Esophagus squamous epithelium (tissue), 5 donors: Measurements from ENCODE around the gene BCL2. TPM values are rescaled to one million over a fixed set of nuclear protein-coding genes. Genes with fewer than 3 reads are reported as not detected.

Experiments used
- DNase-seq: peaks from one replicate; lab custom pipeline; 2025; lab: John Stamatoyannopoulos, UW
- H3K27ac ChIP-seq, 4 donors: fragments of 200-600 bp; sonication (generic); one replicate each; pipeline ENCODE4 v1.5.1; 2016 to 2019; ENCODE audit warnings: mild to moderate bottlenecking in 1 of 4
- H3K27me3 ChIP-seq, 4 donors: fragments of 200-600 bp; sonication (generic); 1 replicate in 3 of 4; 2 replicates in 1 of 4; pipeline versions ENCODE4 v1.5.1 to v1.6.0; 2017 to 2021; ENCODE audit warnings: antibody characterized with exemption in 1 of 4
- H3K36me3 ChIP-seq, 3 donors: fragments of 200-600 bp; sonication (generic); one replicate each; pipeline ENCODE4 v1.5.1; 2016 to 2019
- H3K4me1 ChIP-seq, 3 donors: fragments of 200-600 bp; sonication (generic); one replicate each; pipeline ENCODE4 v1.5.1; 2017 to 2019
- H3K4me3 ChIP-seq, 4 donors: fragments of 200-600 bp; sonication (generic); 1 replicate in 3 of 4; 2 replicates in 1 of 4; pipeline ENCODE4 v1.5.1; 2016 to 2019; ENCODE audit warnings: mild to moderate bottlenecking in 2 of 4, moderate library complexity in 1 of 4
- H3K9me3 ChIP-seq, 3 donors: fragments of 200-600 bp; sonication (generic); one replicate each; pipeline ENCODE4 v1.5.1; 2016 to 2019
- CTCF ChIP-seq, 6 experiments: fragments of 450-650 bp in 4 of 6; fragments of 200-600 bp in 2 of 6; sonication (generic) in 2 of 6; IDR thresholded peaks; one replicate each; pipeline ENCODE4 v1.5.1; 2016 to 2019; ENCODE audit warnings: antibody characterized with exemption in 6 of 6, mild to moderate bottlenecking in 4 of 6, moderate library complexity in 4 of 6
- POLR2A ChIP-seq, 4 donors: fragments of 450-650 bp; IDR thresholded peaks; one replicate each; pipeline ENCODE4 v1.6.1; 2017; ENCODE audit warnings: antibody characterized with exemption in 4 of 4, mild to moderate bottlenecking in 4 of 4, moderate library complexity in 3 of 4
- WGBS, 2 donors: methylation state at CpG; one replicate each; pipeline ENCODE4 v1.1.5; 2018; 5-methylcytosine and 5-hydroxymethylcytosine counted together
- intact Hi-C: fragments of 100-400 bp; cut with DNase I; formaldehyde crosslinking; loops from one replicate; pipeline ENCODE4 v1.15.0; 2022
- total RNA-seq, 4 donors: library from RNA; depleted of rRNA; stranded (reverse); fragments of >200 nt; gene quantifications; one replicate each; pipeline ENCODE4 v1.1.0, GENCODE V29; 2016
- donor health status: DM: yes; HTN: yes; CAD: no.

Gene BCL2
- total RNA-seq, 4 donors from 2014 or later = 3.1 to 17.4 (median 4.2) TPM

GRCh38 chr18:63342206-63342605, 22.6 kb upstream of the BCL2 start:
- 49 to 54% methylated on average over 5 of the region's 5 CpGs for WGBS, 2 donors
- TF ChIP-seq CTCF (IDR thresholded peaks at IDR 0.05) = peak in 4 of 6 experiments; percentile 24 to 45 (median 38)
- no peak for TF ChIP-seq POLR2A (IDR thresholded peaks at IDR 0.05)
- peaks cover 0 to 90% (median 17%) of the 10 kb centered on the region in 3 donors for H3K36me3 ChIP-seq

GRCh38 chr18:63339920-63340484, 20.4 kb upstream of the BCL2 start:
- peaks cover 0 to 23% (median under 1%) of the 10 kb centered on the region in 3 donors for H3K4me1 ChIP-seq
- DNase-seq = no peak
- H3K27me3 ChIP-seq = no peaks in the 10 kb centered on the region
- WGBS, 2 donors = 24 to 31% methylated on average over 4 of the region's 4 CpGs
- no peaks in the 10 kb centered on the region for H3K9me3 ChIP-seq
- H3K4me3 ChIP-seq = no peak overlapping the region
- H3K27ac ChIP-seq = peak overlapping the region in 1 of 4 donors; percentile 34
- intact Hi-C loops = no loop called here
- TF ChIP-seq POLR2A (IDR thresholded peaks at IDR 0.05) (no peak), CTCF (IDR thresholded peaks at IDR 0.05) (peak in 4 of 6 experiments; percentile 30 to 39 (median 38))
- peaks cover 0 to 96% (median 21%) of the 10 kb centered on the region in 3 donors for H3K36me3 ChIP-seq

More at GRCh38 chr18:63342206-63342605, 22.6 kb upstream of the BCL2 start:
- Histone ChIP-seq H3K4me3 (no peak overlapping the region), H3K9me3 (no peaks in the 10 kb centered on the region), H3K27me3 (no peaks in the 10 kb centered on the region), H3K27ac (no peak overlapping the region), H3K4me1 (peaks cover 9 to 32% (median 18%) of the 10 kb centered on the region in 3 donors)
- intact Hi-C loops = no loop called here
- DNase-seq = no peak

- intact Hi-C loops = no loop called here
Measured at GRCh38 chr18:63336366-63337099, 17.0 kb upstream of the BCL2 start.

GRCh38 chr18:63331105-63331504, 11.5 kb upstream of the BCL2 start:
- TF ChIP-seq CTCF (IDR thresholded peaks at IDR 0.05) = no peak
- TF ChIP-seq POLR2A (IDR thresholded peaks at IDR 0.05) = no peak
- Histone ChIP-seq H3K9me3 (no peaks in the 10 kb centered on the region), H3K27ac (no peak overlapping the region), H3K4me3 (no peak overlapping the region), H3K36me3 (peaks cover 0 to 69% (median 27%) of the 10 kb centered on the region in 3 donors), H3K4me1 (peaks cover 0 to 4% (median 0%) of the 10 kb centered on the region in 3 donors), H3K27me3 (no peaks in the 10 kb centered on the region)
- intact Hi-C loops = no loop called here
- DNase-seq = no peak
- WGBS, 2 donors = 85 to 92% methylated on average over 4 of the region's 4 CpGs

More at GRCh38 chr18:63336366-63337099, 17.0 kb upstream of the BCL2 start:
- Histone ChIP-seq H3K27me3 (no peaks in the 10 kb centered on the region), H3K27ac (peak overlapping the region in 3 of 4 donors; percentile 41 to 60 (median 51)), H3K4me1 (peaks cover 0 to 13% (median 0%) of the 10 kb centered on the region in 3 donors), H3K4me3 (no peak overlapping the region), H3K9me3 (no peaks in the 10 kb centered on the region), H3K36me3 (peaks cover 0 to 96% (median 34%) of the 10 kb centered on the region in 3 donors)
- DNase-seq = no peak
- WGBS, 2 donors = 33 to 39% methylated on average over 8 of the region's 8 CpGs
- TF ChIP-seq POLR2A (IDR thresholded peaks at IDR 0.05) = no peak
- TF ChIP-seq CTCF (IDR thresholded peaks at IDR 0.05) = no peak
